Activated T-cell treated with anti-CD3 and anti-CD28 coated beads for 24 hours (primary cell): ENCODE data around the gene CEP63.
A peak's percentile ranks its signal among the peaks of the same experiment; 100 is the strongest.
"Not testable (repeated sequence)": the region's sequence is repeated elsewhere in the genome, so short reads cannot be mapped to it uniquely, and the experiment has no call there.

Experiments
- DNase-seq: peaks from one replicate; pipeline ENCODE4 v3.0.0-alpha.2; 2020; ENCODE audit warnings: low read depth

Gene CEP63

DNA sequence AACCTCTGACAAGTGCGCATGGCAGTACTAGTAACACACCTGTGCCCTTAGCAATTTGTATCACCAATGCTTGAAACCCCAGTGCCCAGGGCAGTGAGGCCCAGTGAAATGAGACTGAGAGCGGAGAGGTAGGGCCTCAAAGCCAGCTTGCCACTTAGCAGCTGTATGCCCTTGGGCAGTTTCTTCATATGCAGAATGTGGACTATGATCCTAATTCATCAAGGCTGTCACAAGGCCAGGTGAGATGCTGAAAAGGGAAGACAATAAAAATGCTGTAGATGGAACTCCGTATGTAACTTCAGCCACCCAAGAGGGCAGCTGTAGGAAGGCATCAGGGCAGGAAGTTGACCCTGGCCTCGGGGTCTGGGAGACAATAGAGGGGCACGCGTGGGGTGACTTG, 90.6 kb downstream of the CEP63 start:
- DNase-seq = no peak

GRCh38 chr3:134576831-134577230, 91.0 kb downstream of the CEP63 start:
- no peak for DNase-seq

- no peak for DNase-seq
Observed at GRCh38 chr3:134579141-134579665, 93.3 kb downstream of the CEP63 start.

GRCh38 chr3:134590766-134591165, 104.9 kb downstream of the CEP63 start:
- no peak for DNase-seq

- no peak for DNase-seq
Observed at GRCh38 chr3:134592806-134593205, 106.9 kb downstream of the CEP63 start.

DNA sequence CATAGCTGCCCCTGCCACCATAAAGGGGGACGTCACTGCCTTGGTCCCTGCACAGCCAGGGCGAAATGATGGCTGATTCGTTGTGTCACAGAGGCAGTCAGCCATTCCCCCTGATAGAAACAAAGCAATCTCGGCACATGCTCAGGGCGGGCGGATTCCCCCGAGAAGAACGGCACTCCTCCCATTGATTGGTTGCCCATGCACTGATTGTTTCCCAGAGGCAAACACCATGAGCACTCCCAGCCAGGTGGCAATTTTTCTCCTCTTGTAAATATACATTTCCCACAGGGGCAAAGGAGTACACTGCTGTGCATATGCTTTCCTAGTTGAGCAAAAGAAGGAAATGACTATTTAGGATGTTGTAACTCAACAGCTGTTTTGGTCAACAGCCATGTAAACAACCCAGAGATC, 108.5 kb downstream of the CEP63 start:
- no peak for DNase-seq

GRCh38 chr3:134594986-134595385, 109.1 kb downstream of the CEP63 start:
- not testable (repeated sequence) for DNase-seq

GRCh38 chr3:134597390-134597970, 111.6 kb downstream of the CEP63 start:
- DNase-seq = no peak

DNA sequence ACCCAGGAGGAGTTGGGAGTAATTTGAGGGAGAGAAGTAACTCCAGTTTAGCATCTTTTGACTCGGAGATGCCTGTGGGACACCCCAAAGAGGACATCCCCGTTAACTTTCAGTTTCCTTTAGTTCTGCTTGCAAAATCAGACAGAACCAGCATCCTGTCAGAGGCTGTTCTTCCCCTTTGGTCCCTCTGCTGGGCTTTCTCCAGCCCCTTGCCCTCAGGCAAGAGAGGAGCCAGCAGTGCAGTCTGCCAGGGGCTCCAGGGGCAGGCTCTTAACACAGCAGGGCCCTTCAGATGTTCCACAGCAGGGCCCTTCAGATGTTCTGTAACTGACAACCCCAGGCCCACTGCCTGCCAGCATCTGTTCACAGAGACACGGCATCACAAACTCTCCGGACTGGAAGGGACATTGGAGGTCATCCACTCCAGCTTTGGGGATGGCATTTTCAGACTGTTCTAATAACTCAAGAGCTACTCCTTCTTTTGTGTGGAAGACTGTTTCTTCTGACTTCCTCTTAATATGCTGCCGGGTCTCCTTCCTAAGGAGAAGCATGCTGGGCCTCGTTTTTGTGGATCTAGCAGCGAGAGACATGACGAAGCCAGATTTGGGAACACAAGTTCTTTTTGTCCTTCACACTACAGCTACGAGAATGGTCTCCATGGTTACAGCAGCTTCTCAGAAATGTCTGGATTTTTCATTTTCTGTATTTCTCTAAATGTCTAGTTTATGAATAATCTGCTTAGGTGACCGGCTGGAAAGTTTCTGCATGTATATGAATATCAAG, 113.1 kb downstream of the CEP63 start:
- no peak for DNase-seq

DNA sequence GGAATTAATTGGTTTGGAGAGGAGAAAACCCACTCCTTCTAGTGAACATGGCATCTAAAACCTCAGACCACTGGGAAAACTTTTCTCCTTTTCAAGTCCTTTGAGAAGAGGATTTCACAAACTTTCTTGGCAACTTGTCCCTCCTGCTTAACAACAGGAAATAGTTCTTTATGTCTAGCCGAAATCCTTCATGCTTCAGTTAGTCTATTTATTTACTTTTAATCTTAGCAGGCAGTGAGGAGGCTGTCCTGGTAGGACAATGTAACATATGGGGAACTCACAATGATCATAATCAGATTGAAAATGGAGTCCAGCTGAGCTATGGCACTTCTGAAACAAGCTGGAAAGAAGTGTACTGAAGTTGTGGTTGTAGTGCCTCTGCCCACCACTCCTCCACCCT, 114.3 kb downstream of the CEP63 start:
- no peak for DNase-seq

DNA sequence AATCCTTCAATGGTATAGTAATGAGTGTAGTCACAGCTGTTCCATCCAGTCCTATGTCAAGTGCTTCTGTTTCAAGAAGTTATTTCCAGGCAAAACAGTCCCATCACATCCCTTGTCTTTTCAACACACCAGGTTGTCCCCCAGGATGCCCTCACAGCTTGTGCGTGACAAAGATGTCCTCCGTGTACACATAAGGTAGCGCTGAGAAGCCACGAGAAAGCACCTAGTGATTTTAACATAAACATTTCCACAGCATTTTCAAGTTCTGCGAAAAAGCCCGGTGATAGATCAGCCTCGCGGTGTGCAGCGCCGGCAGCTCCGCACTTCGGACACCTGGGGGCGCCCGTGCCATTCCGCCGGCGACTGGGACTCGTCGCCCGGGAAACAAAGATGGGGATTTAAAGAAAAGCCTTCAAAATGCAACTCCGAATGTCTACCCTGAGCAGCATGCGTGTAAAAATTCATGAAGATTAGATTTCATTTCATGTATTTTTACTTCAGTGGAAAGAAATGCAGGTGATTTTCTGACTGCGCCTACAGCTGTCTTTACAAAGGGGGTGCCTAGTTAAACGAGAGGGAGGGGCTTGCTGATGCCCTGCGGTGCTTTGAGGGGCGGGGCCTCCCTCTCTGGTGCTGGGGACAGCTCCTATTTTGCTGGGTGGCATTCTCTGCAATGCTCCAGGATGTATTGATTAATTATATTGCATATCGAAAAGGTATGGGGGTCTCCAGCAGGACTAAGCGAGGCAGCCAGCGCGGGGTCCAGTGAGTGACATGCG, 115.0 kb downstream of the CEP63 start:
- DNase-seq = peak; percentile 45

DNA sequence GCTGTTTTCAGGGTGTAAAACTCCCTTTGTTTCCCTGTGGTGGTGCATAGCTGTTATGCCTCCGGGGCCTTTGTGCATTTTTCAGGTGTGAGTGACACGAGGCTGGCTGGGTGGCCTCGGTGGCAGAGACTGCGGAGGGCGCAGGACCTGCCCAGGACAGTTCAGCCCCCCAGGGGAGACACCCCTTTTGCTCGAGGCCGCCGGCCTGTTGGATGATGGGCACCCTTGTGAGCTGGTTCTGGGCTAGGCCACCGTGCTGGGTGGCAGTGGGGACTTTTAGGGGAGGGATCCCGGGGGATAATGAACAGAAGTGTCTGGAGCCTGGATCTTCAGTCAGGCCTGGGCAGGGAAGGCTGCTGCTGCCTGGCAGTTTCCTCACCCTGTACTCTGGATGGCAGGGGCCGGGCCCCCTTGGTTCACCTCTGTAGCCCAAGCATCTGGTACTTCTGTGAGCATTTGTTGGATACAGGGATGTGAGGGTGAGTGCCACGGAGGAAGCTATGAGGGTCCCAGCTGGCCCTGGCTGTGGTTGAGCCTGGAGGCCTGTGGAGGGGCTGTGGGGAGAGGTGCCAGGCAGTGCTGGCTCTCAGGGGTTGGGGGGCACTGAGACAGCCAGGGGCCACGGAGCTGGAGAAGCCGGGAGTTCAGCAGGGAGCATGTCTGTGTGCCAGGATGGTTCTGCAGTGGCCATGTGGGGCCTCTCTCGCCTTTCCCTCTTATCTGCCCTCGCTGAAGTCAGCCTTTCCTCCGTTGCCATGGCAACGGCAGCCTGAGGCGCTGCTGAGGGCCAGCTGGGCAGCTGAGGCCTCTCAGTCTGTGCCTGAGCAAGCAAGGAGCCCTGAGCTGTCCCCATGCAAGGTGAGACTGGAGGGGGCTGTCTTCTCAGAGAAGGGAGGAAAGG, 115.9 kb downstream of the CEP63 start:
- DNase-seq = no peak

DNA sequence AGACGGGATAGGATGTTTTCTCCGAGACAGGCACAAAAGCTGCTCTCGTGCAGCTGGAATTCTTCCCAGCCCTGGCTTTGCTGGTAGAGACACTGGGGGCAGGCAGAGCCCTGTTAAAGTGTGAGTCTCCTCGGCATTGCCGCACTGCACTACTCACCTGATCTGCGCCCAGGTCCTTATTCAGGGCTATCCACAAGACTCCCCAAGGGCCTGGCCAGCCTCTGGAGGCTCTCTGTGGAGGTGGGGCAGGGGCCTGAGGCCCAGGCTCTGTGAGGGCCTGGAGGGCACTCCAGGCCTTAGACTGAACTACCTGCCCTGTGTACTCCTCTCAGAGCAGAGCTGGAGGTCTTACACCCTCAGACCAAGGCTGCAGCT, 116.6 kb downstream of the CEP63 start:
- no peak for DNase-seq

DNA sequence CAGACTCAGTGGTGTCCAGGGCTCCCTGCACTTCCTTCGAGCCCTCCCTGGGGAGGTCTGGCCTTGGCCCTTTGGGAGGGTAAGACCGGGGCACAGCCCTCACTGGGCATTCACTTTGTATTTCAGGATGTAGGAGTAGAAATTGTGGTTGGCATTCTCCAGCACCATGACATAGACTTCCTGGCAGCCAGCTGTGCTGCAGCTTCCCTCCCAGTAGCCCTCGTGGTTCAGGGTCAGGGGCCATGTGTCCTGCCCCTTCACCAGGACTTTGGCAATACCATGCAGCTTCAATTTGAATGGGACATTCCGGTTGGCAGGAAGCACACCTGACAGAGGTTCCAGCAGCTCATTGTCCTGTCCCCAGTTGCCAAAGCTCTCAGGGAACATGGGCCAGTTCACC, 117.6 kb downstream of the CEP63 start:
- no peak for DNase-seq

- no peak for DNase-seq
Observed at GRCh38 chr3:134603956-134604355, 118.1 kb downstream of the CEP63 start.

GRCh38 chr3:134605556-134605955, 119.7 kb downstream of the CEP63 start:
- no peak for DNase-seq

DNA sequence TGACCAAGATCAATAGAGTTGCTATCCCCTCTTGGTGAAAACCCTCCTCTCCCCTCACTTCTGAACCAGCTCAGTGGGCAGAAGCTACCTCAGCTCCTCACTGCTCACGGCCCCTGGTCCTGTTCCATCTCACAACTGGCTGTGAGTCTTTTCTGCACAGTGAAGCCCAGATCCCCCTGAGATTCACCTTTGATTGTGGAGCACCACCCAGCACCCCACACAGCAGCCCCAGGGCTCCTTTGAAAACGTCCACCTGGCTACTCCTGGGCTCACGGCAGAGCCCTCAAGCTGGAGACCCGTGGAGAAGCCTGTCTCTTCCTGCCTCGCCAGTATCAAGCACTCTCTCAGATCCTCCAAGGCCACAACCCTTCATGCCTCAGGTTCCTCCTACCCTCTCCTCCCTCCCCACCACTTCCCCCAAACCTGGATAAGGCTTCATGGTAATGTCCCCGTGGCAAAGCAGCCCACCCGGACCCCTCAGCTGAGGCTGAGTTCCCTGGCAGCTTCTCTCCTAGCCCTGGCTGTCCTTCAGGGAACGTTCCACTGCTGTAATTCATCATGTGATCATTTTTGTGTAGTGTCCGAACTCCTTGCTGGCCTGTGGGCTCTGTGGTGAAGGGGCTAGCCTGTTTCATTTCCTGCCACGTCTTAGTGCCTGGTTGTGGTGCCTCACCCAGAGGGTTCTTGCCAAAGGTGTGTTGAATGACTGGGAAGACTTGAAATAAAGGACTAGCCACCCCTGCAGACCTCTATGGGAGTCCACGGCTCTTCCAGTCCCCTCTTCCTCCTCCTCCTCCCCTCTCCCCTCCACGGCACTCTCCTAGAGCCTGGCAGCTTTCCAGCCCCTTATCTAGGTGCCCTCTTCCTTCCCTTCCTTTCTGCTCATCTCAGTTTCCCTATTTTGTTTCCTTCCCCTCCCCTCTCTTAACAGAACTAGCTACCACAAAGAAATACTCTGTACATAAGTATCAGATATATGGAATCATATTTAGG, 120.5 kb downstream of the CEP63 start:
- DNase-seq = no peak

DNA sequence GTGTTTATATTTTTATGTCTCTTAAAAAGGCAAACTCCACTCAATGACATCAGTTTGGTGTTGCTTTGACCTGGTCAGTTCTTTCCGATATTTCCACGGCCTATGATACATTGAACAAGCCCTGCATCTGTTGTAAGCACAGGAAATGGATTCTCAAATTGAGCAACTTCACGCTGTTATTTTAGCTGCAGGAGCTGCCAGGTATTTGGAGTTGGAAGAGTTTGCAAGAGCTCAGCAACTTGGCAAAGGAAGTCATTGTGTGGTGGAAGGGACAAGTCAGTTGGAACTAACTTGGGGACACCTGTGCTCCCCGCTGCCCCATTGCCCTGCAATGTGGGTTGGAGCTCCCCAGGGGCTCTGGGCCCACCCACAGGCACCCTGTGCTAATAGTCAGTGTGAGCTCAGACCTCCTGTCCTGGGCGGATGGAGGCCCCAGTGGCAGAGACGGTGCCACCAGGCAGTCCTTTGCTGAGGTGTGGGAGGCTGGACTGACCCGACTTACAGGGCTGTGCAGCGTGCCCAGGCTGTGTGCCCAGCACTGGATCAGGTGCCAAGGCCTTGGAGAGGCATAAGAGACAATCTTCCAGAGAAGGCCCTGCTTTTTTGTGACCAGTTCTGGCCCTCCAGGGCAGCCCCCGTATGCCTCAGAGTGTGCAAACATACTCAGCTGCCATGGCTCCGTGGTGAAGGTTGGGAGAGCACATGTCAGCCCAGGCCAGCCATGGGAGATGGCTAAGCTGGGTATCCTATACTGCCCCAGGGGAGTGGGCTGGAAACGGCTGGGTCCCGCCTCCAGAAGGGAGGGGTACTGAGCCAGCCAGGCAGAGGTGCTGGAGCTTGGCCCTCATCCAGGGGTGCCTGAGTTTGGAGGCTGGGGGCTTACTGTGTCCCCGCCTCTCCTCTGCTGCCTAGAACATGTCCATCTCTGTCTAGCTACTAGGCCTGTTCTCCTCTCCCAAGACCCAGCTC, 121.5 kb downstream of the CEP63 start:
- DNase-seq = no peak

GRCh38 chr3:134608023-134608770, 122.3 kb downstream of the CEP63 start:
- no peak for DNase-seq
